OCI-M2 (cell line): Measurements from ENCODE around the gene CDH23.

Source experiments
- DNase-seq: peaks from one replicate; lab custom pipeline; 2025; ENCODE audit not compliant: unreplicated experiment; lab: John Stamatoyannopoulos, UW

Gene CDH23

DNA sequence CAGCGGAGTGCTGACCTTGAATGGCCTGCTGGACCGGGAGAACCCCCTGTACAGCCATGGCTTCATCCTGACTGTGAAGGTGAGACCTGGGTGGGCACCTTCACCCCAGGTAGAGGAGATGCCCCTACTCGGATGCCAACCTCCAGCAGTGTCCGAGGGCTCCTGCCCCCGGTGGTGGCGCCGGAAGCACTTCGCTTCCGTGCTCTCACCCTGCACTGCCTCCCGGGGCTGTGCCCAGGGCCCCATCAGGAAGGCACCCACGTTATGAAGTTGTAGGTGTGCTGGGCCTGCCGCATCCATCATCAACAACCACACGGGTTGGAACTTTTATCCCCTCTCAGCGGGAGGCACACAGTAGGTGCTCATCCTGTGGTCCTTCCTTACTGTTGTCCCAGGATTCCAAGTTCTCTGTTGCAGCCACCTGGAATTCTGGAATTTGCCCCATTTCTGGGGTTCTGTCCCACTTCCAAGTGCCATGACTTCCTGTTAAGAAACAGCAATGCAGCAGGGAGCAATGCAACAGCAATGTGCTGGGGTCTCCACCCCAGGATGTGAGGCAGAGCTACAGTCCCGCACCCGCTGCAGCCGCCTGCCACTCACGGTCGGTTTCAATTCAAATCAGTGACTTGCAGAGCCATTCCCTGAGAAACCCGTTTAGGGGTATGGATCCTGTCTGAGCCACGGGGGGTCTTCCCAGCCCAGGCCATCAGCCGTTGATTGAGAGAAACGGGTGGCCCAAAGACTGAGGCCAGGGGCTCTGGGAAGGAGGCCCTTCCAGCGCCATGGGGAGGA is 219.0 kb downstream of the CDH23 start:
- no peak for DNase-seq

- DNase-seq: no peak
Observed at GRCh38 chr10:71616817-71617654, 220.3 kb downstream of the CDH23 start.

GRCh38 chr10:71618176-71618575 is 221.5 kb downstream of the CDH23 start:
- no peak for DNase-seq

GRCh38 chr10:71618598-71618997 is 221.9 kb downstream of the CDH23 start:
- no peak for DNase-seq

- DNase-seq: no peak
Observed at GRCh38 chr10:71620642-71621041, 223.9 kb downstream of the CDH23 start.

GRCh38 chr10:71621231-71622153 is 224.8 kb downstream of the CDH23 start:
- DNase-seq: no peak

DNA sequence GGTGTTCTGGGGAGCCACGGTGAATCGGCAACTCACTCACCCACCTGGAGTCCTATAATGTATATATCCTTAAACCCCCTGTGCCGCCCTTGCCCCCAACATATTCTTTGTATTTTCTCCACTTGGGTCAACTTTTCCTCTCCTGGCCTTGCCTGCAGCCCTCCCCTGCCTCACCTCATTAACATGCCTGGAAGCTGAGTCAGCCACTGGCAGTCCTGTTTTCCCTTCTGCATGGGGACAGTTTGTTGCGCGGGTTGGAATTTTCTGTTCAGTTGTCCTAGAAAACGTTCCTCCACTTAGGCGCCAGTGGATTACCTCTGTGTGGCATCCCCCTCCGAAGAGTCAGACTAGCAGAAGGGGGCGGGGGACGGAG is 225.4 kb downstream of the CDH23 start:
- DNase-seq: no peak

GRCh38 chr10:71622616-71623015 is 225.9 kb downstream of the CDH23 start:
- no peak for DNase-seq

- no peak for DNase-seq
Observed at GRCh38 chr10:71623098-71623985, 226.6 kb downstream of the CDH23 start.

DNA sequence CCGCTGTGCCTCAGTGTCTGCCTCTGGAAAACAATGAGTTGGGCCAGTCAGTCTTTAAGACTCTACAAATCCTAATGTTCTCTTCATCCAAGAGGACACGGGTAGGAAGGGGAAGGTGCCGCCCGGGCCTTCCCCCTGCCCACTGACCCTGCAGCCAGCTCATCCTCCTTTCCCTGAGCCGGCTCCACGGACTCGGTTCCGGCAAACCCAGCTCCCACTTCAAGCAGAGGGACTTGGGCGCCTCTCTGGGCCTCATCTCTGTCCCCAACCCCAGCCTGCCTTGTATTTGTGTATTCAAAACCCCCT is 227.2 kb downstream of the CDH23 start:
- DNase-seq: no peak

- DNase-seq: no peak
Observed at GRCh38 chr10:71625445-71626175, 228.9 kb downstream of the CDH23 start.

DNA sequence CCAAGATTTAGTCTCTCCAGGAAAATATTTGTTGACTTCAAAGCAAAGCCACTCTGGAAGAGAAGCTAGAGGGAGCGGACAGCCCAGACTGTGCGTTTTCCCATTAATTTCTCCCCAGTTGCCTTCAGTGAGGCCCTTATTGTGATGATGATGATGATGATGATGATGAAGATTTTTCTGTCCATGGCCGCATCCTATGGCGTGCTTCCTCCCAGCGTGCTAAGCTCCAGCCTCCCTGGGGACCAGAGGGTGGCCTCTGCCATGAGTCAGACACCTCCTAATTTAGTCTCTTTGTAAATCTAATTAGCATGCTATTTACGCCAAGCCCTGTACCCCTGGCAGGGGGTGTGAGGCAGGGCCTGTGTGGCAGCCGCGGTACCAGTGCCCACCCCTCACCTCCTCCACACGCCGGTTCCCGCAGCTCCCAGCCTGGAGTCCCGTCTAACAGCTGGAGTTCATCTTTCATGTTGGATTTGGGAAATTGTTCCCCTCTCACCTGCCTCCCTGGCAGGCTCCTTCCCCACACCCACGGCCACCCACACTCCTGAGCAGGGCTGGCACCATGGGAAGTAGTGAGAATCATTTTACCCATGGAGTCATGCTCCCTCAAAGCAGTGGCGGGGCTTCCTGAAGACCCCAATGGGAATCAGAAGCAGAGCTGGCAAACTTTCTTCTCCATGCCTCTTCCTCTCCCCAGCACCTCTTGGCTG is 230.7 kb downstream of the CDH23 start:
- no peak for DNase-seq

DNA sequence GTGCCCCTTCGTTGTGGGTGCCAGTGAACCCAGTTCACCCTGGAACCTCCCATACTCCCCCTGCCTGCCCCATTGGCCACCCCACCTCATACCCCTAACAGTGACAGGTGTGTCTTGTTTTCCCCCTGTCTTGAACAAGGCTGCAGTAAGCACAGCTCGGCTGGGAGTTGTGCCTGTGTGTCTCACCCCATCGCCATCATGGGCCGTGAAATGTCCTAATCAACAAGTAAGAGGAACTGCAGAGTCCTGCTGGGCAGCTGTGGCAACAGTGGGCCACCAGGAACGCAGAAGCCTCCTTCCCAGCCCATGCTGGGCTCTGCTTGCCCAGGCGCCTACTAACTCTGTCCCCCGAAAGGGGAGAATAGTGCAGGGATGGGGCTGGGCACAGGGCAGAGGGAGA is 231.2 kb downstream of the CDH23 start:
- no peak for DNase-seq

- no peak for DNase-seq
Observed at GRCh38 chr10:71629131-71629530, 232.4 kb downstream of the CDH23 start.

GRCh38 chr10:71630168-71630567 is 233.4 kb downstream of the CDH23 start:
- DNase-seq: no peak

DNA sequence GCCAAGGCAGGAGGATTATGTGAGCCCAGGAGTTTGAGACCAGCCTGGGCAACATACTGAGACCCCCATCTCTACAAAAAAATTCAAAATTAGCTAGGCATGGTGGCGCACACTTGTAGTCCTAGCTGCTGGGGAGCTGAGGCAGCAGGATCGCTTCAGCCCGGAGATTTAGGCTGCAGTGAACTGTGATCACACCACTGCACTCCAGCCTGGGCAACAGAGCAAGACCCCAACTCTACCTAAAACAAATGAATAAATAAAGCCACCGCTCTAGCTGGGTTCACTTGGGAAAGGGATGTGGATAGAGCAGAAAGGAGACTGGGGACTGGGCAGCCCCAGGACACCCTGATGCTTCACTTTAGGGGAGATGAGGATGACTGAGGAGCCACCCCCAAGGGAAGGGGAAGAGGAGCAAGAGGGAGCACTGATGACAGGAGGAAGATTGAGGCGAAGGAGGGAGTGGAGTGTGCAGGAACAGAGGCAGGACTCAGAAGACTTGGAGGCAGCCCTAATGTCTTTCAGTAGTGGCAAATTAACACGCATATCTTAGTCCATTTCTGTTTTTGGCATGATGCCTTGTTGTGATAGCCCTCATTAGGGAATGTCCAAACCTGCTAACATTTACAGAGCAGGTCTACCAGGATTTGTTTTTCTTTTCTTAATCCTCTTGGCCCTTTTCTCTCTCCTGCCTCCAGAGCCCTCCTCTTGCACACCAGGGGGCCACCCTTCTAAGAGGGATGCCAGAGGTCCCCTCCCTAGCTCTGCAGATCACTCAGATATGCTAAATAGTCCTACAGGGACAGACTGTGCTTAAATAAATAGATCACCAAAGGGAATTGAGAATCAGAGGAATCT is 234.5 kb downstream of the CDH23 start:
- DNase-seq: no peak

DNA sequence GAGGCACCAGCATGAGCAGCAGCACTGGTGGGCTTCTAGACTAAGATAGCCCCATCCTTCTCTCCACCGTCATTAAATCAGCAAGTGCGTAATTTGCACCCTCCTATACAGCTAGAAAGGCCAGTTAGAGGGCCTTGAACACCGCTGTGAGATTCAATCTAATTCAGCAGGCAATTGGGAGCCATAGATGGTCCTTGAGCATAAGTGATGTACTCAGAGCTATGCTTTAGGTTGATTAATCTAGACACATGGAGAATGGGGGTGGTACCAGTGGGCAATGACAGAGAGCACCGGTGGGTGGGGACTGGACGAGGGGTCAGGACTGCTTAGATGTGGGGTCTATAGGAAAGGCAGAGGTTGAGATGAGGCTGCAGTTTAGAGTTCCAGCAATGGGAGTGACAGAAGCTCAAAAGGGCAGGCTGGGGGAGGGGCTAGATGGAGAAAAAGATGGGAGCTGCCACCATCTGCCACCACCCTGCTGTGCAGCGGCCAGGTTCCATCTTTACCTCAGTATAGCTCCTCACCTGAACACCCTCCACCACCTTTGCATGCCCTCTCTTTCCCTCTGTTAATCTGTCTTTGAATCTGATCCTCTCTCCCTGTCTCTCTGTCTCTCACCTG is 235.6 kb downstream of the CDH23 start:
- no peak for DNase-seq
